Ishikawa (cell line): ENCODE data around the gene SIGLEC10.

Experiments
- CEBPB ChIP-seq: IDR thresholded peaks from 2 replicates; pipeline ENCODE4 v1.6.1; 2012
- CREB1 ChIP-seq: IDR thresholded peaks from 2 replicates; pipeline ENCODE4 v1.6.1; 2012; ENCODE audit warnings: low read depth
- EGR1 ChIP-seq: IDR thresholded peaks from 2 replicates; pipeline ENCODE4 v1.6.1; 2012
- EP300 ChIP-seq: IDR thresholded peaks from 2 replicates; pipeline ENCODE4 v1.6.1; 2012; ENCODE audit warnings: borderline replicate concordance
- FOXM1 ChIP-seq: IDR thresholded peaks from 2 replicates; pipeline ENCODE4 v1.6.1; 2012; ENCODE audit warnings: low read depth, borderline replicate concordance
- NFIC ChIP-seq: IDR thresholded peaks from 2 replicates; pipeline ENCODE4 v1.6.1; 2012
- RAD21 ChIP-seq: IDR thresholded peaks from 2 replicates; pipeline ENCODE4 v1.6.1; 2012; ENCODE audit warnings: low read depth
- TAF1 ChIP-seq: IDR thresholded peaks from 2 replicates; pipeline ENCODE4 v1.6.1; 2012; ENCODE audit warnings: low read depth, mild to moderate bottlenecking
- TCF12 ChIP-seq: IDR thresholded peaks from 2 replicates; pipeline ENCODE4 v1.6.1; 2012; ENCODE audit warnings: low read depth
- TEAD4 ChIP-seq: IDR thresholded peaks from 2 replicates; pipeline ENCODE4 v1.6.1; 2012
- YY1 ChIP-seq: IDR thresholded peaks from 2 replicates; pipeline ENCODE4 v1.6.1; 2012; ENCODE audit warnings: low read depth
- ZBTB7A ChIP-seq: IDR thresholded peaks from 2 replicates; pipeline ENCODE4 v1.6.1; 2012; ENCODE audit warnings: low read depth
- TF ChIP-seq, protein P1 (sequence below): IDR thresholded peaks from 2 replicates; pipeline ENCODE4 v1.6.1; 2012
- TF ChIP-seq, protein P2 (sequence below): IDR thresholded peaks from 2 replicates; pipeline ENCODE4 v1.6.1; 2012
- TF ChIP-seq, protein P3 (sequence below): IDR thresholded peaks from 2 replicates; pipeline ENCODE4 v1.6.1; 2012; ENCODE audit warnings: low read depth, mild to moderate bottlenecking

The SIGLEC10 gene

DNA sequence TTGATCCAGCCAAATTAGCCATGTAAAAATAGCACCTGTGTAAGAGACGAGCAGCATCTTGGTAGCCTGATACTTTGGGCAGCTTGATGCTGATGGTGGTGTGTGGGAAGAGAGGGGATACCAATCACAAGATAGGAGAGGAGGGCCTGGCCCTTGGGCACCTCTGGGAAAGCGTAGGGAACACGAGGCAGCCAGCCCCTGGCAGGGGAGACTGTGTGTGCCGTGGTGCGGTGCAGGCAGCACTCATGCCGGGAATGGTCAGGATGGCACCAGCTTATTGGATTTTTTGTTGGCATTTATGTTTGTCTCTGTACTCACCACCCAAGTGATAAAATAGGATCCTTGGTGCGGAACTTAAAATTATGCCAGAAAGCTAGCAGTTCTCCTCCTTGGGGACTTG is 30.6 kb upstream of the SIGLEC10 start:
- TF ChIP-seq TAF1 (no peak), CEBPB (no peak)
- TF ChIP-seq, protein P1, sequence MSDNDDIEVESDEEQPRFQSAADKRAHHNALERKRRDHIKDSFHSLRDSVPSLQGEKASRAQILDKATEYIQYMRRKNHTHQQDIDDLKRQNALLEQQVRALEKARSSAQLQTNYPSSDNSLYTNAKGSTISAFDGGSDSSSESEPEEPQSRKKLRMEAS: no peak

DNA sequence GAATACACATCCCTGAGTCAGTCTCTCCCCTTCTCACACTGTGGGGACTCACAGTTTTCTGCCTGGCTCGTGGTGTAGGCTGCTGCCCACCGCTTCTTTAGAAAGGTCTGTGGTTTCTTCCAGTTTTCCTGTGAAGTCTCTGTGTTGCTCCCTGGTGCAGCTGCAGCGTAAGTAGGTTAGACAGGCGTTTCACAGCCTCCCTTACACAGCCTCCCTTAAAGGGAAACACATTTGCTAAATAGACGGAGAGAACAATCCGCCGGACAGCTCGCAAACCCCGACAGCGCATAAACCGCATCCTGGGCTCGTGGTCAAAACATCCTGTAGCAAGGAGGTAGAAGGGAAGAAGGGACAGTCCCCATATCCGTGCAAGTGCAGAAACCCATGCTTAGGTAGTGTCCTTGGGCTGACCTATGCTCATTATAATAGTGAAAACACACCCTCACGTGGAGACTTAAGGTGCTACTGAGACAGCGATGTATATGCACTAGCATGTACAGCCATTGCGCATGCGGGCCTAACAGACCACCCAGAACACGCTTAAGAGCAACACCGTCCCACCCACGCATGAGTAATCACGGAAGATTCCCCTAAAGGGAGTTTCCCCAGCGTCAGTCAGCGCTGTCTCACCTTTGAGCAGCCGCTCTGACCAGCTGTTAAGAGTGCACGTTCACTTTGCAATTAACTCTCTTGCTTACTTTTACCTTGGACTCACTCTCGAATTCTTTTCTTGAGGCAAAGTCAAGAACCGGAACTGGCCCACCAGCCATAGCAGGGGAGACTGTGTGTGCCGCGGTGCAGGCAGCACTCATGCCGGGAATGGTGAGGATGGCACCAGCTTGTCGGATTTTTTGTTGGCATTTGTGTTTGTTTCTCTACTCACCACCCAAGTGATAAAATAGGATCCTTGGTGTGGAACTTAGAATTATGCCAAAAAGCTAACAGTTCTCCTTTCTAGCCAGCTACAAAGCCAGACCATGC is 24.3 kb upstream of the SIGLEC10 start:
- TF ChIP-seq NFIC (no peak), CREB1 (no peak), TEAD4 (no peak), FOXM1 (no peak), TCF12 (no peak), RAD21 (no peak), ZBTB7A (no peak), TAF1 (no peak)
- TF ChIP-seq, protein P2, sequence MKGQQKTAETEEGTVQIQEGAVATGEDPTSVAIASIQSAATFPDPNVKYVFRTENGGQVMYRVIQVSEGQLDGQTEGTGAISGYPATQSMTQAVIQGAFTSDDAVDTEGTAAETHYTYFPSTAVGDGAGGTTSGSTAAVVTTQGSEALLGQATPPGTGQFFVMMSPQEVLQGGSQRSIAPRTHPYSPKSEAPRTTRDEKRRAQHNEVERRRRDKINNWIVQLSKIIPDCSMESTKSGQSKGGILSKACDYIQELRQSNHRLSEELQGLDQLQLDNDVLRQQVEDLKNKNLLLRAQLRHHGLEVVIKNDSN: no peak
- TF ChIP-seq, protein P1: no peak

DNA sequence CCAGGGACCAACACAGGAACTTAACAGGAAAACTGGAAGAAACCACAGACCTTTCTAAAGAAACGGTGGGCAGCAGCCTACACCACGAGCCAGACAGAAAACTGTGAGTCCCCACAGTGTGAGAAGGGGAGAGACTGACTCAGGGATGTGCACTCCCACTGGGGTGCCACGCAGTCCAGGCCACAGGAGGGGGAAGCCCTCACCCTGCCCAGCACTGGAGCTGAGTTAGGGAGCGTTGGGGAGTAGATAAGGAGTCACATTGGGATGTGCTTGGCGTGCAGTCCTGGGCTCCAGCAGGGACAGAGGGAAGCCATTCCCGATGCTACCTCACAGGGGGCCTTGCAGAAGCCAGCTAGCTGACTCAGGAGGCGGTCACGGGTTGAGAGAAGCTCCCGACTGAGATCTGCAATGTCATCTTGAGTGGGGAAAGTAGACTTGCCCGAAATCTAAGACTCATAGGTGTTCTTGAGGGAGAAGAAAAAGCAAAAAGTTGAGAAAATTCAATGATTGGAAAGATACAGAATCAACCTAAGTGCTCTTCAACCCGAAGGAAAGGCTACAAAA is 23.5 kb upstream of the SIGLEC10 start:
- TF ChIP-seq CEBPB (no peak), FOXM1 (no peak), CREB1 (no peak), TEAD4 (no peak), NFIC (no peak), RAD21 (no peak), YY1 (no peak)

DNA sequence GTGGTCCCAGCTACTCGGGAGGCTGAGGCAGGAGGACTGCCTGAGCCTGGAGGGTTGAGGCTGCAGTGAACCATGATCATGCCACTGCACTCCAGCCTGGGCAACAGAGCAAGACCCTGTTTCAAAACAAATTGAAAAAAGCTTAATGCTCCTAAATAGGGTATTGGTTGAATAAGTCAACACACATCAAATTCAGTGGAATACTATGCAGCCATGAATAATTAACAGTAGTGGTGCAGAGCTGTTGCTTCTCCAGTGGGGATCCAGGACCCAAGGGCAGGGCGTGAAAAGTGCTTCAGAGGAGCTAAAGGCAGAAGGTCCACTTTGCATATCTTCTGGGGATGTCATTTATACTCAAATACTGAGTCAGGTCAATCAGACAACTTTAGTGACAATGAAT is 22.6 kb upstream of the SIGLEC10 start:
- TF ChIP-seq TCF12 (no peak), TAF1 (no peak), ZBTB7A (no peak), TEAD4 (no peak), CEBPB (no peak), EGR1 (no peak)
- TF ChIP-seq, protein P2: no peak

DNA sequence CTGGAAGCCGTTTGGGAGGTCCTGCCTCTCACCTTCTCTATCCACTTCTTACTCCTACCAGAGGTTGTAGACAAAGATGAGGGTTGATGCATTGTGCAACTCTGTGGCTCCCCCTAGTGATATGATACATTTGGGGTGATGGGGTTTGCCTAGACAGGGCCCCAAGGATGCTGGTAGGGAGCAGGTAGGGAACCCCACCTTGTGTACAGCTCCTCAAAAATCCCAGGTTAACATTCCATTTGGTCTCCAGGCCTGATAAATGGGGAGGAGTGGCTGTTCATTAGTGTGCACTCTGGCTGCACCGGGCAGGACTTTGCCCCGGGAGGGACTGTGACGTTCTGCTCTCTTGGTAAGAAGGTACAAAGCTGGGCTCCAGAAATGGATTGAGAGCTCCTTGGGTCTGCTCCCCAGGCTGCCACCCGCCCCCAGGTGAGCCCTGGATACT is 21.6 kb upstream of the SIGLEC10 start:
- TF ChIP-seq RAD21 (peak; percentile 30; the same call in 1 of the 2 replicates), FOXM1 (no peak), CEBPB (no peak)

DNA sequence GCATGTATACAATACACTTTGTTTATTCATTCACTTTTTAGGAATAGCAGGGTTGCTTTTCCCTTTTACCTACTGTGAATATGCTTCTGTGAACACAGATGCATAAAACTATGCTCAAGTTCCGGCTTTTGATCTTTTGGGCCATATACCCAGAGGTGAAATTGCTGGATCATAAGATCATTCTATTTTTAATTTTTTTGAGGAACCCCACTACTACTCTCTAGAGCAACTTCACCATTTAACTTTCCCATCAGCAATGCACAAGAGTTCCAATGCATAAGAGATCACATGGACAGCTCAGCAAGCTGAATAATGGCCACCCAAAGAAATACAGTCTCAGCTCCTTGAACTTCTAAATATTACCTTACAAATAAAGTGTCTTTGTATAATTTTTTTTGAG is 17.0 kb upstream of the SIGLEC10 start:
- TF ChIP-seq, protein P2: no peak
- TF ChIP-seq TAF1 (no peak), CEBPB (no peak), FOXM1 (no peak), RAD21 (no peak), EGR1 (no peak), NFIC (no peak), ZBTB7A (no peak), EP300 (no peak), YY1 (no peak), TEAD4 (no peak), CREB1 (no peak), TCF12 (no peak)
- TF ChIP-seq, protein P3, sequence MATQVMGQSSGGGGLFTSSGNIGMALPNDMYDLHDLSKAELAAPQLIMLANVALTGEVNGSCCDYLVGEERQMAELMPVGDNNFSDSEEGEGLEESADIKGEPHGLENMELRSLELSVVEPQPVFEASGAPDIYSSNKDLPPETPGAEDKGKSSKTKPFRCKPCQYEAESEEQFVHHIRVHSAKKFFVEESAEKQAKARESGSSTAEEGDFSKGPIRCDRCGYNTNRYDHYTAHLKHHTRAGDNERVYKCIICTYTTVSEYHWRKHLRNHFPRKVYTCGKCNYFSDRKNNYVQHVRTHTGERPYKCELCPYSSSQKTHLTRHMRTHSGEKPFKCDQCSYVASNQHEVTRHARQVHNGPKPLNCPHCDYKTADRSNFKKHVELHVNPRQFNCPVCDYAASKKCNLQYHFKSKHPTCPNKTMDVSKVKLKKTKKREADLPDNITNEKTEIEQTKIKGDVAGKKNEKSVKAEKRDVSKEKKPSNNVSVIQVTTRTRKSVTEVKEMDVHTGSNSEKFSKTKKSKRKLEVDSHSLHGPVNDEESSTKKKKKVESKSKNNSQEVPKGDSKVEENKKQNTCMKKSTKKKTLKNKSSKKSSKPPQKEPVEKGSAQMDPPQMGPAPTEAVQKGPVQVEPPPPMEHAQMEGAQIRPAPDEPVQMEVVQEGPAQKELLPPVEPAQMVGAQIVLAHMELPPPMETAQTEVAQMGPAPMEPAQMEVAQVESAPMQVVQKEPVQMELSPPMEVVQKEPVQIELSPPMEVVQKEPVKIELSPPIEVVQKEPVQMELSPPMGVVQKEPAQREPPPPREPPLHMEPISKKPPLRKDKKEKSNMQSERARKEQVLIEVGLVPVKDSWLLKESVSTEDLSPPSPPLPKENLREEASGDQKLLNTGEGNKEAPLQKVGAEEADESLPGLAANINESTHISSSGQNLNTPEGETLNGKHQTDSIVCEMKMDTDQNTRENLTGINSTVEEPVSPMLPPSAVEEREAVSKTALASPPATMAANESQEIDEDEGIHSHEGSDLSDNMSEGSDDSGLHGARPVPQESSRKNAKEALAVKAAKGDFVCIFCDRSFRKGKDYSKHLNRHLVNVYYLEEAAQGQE: no peak
- TF ChIP-seq, protein P1: no peak

DNA sequence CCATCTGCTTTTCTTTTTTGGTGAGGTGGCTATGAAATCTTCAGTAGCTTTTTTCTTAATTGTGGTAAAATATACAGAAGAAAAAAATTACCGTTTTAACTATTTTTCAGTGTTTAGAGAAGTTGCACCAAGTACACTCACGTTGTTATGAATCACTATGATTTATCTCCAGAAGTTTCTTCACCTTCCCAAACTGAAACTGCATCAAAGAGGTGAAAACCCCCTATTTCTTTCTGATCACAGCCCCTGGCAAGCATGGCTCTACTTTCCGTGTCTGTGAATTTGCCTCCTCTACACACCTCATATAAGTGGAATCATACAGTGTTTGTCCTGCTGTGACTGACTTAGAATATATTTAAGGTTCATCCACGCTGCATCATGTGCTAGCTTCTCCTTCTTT is 15.6 kb upstream of the SIGLEC10 start:
- TF ChIP-seq YY1 (no peak), NFIC (no peak)
